Measurements from ENCODE around the gene KRTAP9-8.
"Not testable (repeated sequence)": the region's sequence is repeated elsewhere in the genome, so short reads cannot be mapped to it uniquely, and the experiment has no call there.

The KRTAP9-8 gene

GRCh38 chr17:41237949-41238437 is at the start of gene KRTAP9-8:
KRTAP9-8 (plus strand) TSS chr17:41237999; CDS start chr17:41238052, 53 bp downstream.
- not testable (repeated sequence) for DNase-seq

- DNase-seq = not testable (repeated sequence)
Observed at GRCh38 chr17:41189837-41190318, 47.9 kb upstream of the KRTAP9-8 start, which contains the start of gene KRTAP9-1. KRTAP9-1 (plus strand) TSS chr17:41189887; CDS start chr17:41189887, 0 bp downstream.

GRCh38 chr17:41190328-41190727 is 47.5 kb upstream of the KRTAP9-8 start:
- no peak for DNase-seq

- no peak for DNase-seq
Observed at GRCh38 chr17:41196068-41196467, 41.7 kb upstream of the KRTAP9-8 start.

- DNase-seq = no peak
Observed at GRCh38 chr17:41199421-41200078, 38.2 kb upstream of the KRTAP9-8 start.

GRCh38 chr17:41211845-41212466 is 25.8 kb upstream of the KRTAP9-8 start:
- no peak for DNase-seq

- no peak for DNase-seq
Observed at GRCh38 chr17:41212524-41213169, 25.2 kb upstream of the KRTAP9-8 start.

- DNase-seq = no peak
Observed at GRCh38 chr17:41215681-41216080, 22.1 kb upstream of the KRTAP9-8 start.

GRCh38 chr17:41223821-41224220 is 14.0 kb upstream of the KRTAP9-8 start:
- DNase-seq = no peak

GRCh38 chr17:41226051-41226450 is 11.7 kb upstream of the KRTAP9-8 start:
- no peak for DNase-seq

GRCh38 chr17:41226598-41227095 is 11.2 kb upstream of the KRTAP9-8 start, which contains the start of gene KRTAP9-2:
KRTAP9-2 (plus strand) TSS chr17:41226648; CDS start chr17:41226655, 7 bp downstream.
- DNase-seq = not testable (repeated sequence)

- no peak for DNase-seq
Observed at GRCh38 chr17:41230094-41230493, 7.7 kb upstream of the KRTAP9-8 start.

- no peak for DNase-seq
Observed at GRCh38 chr17:41231731-41232130, 6.1 kb upstream of the KRTAP9-8 start.

- not testable (repeated sequence) for DNase-seq
Observed at GRCh38 chr17:41232399-41233105, 5.2 kb upstream of the KRTAP9-8 start, which contains the start of gene KRTAP9-3. KRTAP9-3 (plus strand) TSS chr17:41232449; CDS start chr17:41232502, 53 bp downstream.

- not testable (repeated sequence) for DNase-seq
Observed at GRCh38 chr17:41237116-41237515, 683 bp upstream of the KRTAP9-8 start.

GRCh38 chr17:41246995-41247787 is 9.4 kb downstream of the KRTAP9-8 start:
- DNase-seq = not testable (repeated sequence)

GRCh38 chr17:41249637-41250240 is 11.9 kb downstream of the KRTAP9-8 start, which contains the start of gene KRTAP9-4:
KRTAP9-4 (plus strand) TSS chr17:41249687; CDS start chr17:41249721, 34 bp downstream.
- not testable (repeated sequence) for DNase-seq

- DNase-seq = no peak
Observed at GRCh38 chr17:41251261-41251660, 13.5 kb downstream of the KRTAP9-8 start.

- DNase-seq = no peak
Observed at GRCh38 chr17:41254861-41255260, 17.1 kb downstream of the KRTAP9-8 start.

GRCh38 chr17:41255381-41256290 is 17.8 kb downstream of the KRTAP9-8 start, which contains the start of gene KRTAP9-9:
KRTAP9-9 (plus strand) TSS chr17:41255384.
- not testable (repeated sequence) for DNase-seq
